HEK293 (cell line): ENCODE measurements around the gene AADACL3.

Experiments
- EGR2 ChIP-seq: fragments of 450-650 bp; formaldehyde crosslinking; IDR thresholded peaks from 2 replicates; pipeline ENCODE4 v1.5.1; 2016; ENCODE audit warnings: low read depth, missing biosample characterization, missing genetic modification characterization
- ZBTB1 ChIP-seq: fragments of 450-650 bp; formaldehyde crosslinking; IDR thresholded peaks from 2 replicates; pipeline ENCODE4 v1.5.1; 2016; ENCODE audit warnings: missing biosample characterization, missing genetic modification characterization
- ZNF660 ChIP-seq: fragments of 450-650 bp; IDR thresholded peaks from 2 replicates; pipeline ENCODE4 v1.5.1; 2018; ENCODE audit warnings: missing biosample characterization, mild to moderate bottlenecking, missing genetic modification characterization
- ZNF664 ChIP-seq: fragments of 450-650 bp; formaldehyde crosslinking; IDR thresholded peaks from 2 replicates; pipeline ENCODE4 v1.5.1; 2016; ENCODE audit warnings: missing biosample characterization, missing genetic modification characterization

DNA sequence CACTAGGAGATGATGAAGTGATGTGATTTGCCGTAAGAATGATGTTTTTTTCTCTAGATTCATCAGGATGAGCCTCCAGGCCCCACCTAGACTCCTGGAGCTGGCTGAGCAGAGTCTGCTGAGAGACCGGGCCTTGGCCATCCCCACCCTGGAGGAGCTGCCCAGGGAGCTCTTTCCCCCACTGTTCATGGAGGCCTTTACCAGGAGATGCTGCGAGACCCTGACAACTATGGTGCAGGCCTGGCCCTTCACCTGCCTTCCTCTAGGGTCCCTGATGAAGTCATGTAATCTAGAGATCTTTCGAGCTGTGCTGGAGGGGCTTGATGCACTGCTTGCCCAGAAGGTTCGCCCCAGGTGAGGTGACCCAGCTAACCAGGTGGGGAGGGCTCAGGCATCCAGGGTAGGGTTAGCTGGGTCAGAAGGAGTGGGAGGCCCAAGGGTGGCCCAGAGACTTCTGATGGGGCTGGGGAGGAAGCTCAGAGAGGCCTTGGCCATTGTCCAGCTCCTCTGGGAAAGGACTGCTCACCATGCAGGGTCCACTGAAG lies 59.0 kb downstream of the AADACL3 start:
- TF ChIP-seq EGR2 = no peak
- TF ChIP-seq ZBTB1 (tag by site-specific recombination) = no peak
- TF ChIP-seq ZNF664 (tag by site-specific recombination) = no peak
- TF ChIP-seq ZNF660 (tag by site-specific recombination) = no peak
